Measurements from ENCODE around the gene SF3B3. TPM values are rescaled to one million over a fixed set of nuclear protein-coding genes. Genes with fewer than 3 reads are reported as not detected.

SF3B3 gene
- total RNA-seq, 1 experiment from 2014 or later, result 403 TPM

DNA sequence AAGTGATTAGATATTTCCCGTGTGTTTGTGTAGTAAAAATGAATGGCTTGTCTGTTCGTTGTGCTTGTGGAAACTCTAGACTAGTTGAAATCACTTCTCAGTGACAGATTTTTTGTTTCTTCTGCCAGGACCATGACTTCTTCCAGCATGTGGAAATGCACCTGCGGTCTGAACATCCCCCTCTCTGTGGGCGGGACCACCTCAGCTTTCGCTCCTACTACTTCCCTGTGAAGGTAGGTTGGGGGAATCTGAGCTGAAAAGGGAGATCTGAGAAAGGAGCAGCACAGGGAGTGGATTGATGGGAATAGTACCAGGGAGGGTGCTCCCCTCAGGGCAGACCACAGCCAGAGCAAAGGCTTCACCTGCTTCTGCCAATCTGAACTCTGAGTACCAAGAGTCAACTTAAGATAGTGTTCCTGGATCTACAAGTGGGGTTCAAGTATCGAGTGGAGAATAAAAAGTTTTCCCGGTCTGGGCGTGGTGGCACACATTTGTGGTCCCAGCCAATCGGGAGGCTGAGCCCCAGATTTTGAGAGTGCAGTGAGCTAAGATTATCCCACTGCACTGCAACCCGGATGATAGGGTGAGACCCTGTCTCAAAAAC, 47.5 kb downstream of the SF3B3 start:
- TF ChIP-seq FOSL1 (IDR thresholded peaks at IDR 0.05; ENCODE audit: low read depth) (no peak), SP1 (IDR thresholded peaks at IDR 0.05; ENCODE audit: low read depth) (no peak), RAD21 (IDR thresholded peaks at IDR 0.05; ENCODE audit: low read depth) (no peak), TCF7L2 (IDR thresholded peaks at IDR 0.05; ENCODE audit: borderline replicate concordance, extremely low read depth, insufficient read depth, insufficient read length) (no peak), JUND (IDR thresholded peaks at IDR 0.05) (no peak), SIN3A (IDR thresholded peaks at IDR 0.05; ENCODE audit: low read depth) (no peak), CEBPB (IDR thresholded peaks at IDR 0.05; ENCODE audit: low read depth) (no peak), EZH2phosphoT487 (IDR thresholded peaks at IDR 0.05; ENCODE audit: borderline replicate concordance) (no peak), YY1 (IDR thresholded peaks at IDR 0.05; ENCODE audit: extremely low read depth, insufficient replicate concordance, low read depth, low read length) (no peak), ELF1 (IDR thresholded peaks at IDR 0.05; ENCODE audit: borderline replicate concordance, low read depth) (no peak), EGR1 (IDR thresholded peaks at IDR 0.05; ENCODE audit: low read depth) (no peak), SRF (IDR thresholded peaks at IDR 0.05; ENCODE audit: low read depth) (no peak), ZNF274 (IDR thresholded peaks at IDR 0.05; ENCODE audit: low read depth, low read length) (no peak)
- TF ChIP-seq, protein P1, sequence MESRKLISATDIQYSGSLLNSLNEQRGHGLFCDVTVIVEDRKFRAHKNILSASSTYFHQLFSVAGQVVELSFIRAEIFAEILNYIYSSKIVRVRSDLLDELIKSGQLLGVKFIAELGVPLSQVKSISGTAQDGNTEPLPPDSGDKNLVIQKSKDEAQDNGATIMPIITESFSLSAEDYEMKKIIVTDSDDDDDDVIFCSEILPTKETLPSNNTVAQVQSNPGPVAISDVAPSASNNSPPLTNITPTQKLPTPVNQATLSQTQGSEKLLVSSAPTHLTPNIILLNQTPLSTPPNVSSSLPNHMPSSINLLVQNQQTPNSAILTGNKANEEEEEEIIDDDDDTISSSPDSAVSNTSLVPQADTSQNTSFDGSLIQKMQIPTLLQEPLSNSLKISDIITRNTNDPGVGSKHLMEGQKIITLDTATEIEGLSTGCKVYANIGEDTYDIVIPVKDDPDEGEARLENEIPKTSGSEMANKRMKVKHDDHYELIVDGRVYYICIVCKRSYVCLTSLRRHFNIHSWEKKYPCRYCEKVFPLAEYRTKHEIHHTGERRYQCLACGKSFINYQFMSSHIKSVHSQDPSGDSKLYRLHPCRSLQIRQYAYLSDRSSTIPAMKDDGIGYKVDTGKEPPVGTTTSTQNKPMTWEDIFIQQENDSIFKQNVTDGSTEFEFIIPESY (IDR thresholded peaks at IDR 0.05; ENCODE audit: extremely low read depth, insufficient replicate concordance, low read length), result no peak
- TF ChIP-seq, protein P2, sequence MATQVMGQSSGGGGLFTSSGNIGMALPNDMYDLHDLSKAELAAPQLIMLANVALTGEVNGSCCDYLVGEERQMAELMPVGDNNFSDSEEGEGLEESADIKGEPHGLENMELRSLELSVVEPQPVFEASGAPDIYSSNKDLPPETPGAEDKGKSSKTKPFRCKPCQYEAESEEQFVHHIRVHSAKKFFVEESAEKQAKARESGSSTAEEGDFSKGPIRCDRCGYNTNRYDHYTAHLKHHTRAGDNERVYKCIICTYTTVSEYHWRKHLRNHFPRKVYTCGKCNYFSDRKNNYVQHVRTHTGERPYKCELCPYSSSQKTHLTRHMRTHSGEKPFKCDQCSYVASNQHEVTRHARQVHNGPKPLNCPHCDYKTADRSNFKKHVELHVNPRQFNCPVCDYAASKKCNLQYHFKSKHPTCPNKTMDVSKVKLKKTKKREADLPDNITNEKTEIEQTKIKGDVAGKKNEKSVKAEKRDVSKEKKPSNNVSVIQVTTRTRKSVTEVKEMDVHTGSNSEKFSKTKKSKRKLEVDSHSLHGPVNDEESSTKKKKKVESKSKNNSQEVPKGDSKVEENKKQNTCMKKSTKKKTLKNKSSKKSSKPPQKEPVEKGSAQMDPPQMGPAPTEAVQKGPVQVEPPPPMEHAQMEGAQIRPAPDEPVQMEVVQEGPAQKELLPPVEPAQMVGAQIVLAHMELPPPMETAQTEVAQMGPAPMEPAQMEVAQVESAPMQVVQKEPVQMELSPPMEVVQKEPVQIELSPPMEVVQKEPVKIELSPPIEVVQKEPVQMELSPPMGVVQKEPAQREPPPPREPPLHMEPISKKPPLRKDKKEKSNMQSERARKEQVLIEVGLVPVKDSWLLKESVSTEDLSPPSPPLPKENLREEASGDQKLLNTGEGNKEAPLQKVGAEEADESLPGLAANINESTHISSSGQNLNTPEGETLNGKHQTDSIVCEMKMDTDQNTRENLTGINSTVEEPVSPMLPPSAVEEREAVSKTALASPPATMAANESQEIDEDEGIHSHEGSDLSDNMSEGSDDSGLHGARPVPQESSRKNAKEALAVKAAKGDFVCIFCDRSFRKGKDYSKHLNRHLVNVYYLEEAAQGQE (IDR thresholded peaks at IDR 0.05; ENCODE audit: low read depth), result no peak
- TF ChIP-seq, protein P3, sequence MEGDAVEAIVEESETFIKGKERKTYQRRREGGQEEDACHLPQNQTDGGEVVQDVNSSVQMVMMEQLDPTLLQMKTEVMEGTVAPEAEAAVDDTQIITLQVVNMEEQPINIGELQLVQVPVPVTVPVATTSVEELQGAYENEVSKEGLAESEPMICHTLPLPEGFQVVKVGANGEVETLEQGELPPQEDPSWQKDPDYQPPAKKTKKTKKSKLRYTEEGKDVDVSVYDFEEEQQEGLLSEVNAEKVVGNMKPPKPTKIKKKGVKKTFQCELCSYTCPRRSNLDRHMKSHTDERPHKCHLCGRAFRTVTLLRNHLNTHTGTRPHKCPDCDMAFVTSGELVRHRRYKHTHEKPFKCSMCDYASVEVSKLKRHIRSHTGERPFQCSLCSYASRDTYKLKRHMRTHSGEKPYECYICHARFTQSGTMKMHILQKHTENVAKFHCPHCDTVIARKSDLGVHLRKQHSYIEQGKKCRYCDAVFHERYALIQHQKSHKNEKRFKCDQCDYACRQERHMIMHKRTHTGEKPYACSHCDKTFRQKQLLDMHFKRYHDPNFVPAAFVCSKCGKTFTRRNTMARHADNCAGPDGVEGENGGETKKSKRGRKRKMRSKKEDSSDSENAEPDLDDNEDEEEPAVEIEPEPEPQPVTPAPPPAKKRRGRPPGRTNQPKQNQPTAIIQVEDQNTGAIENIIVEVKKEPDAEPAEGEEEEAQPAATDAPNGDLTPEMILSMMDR (IDR thresholded peaks at IDR 0.05 in 2 of 3, conservative IDR thresholded peaks at IDR 0.05 in 1 of 3; ENCODE audit: borderline replicate concordance in 1 of 3, insufficient read depth in 1 of 3, low read depth in 2 of 3, low read length in 2 of 3), result no peak
- Histone ChIP-seq H3K27me3 (ENCODE audit: insufficient read depth, low read length) (no peaks in the 10 kb centered on the region), H3K4me2 (ENCODE audit: low read length) (no peak overlapping the region), H3K9me2 (ENCODE audit: insufficient read depth) (no peaks in the 10 kb centered on the region), H2AFZ (ENCODE audit: low read depth, low read length, poor library complexity, severe bottlenecking) (no peak overlapping the region), H3K4me1 (ENCODE audit: control insufficient read depth in 1 of 2, insufficient read depth in 2 of 2, low read length in 2 of 2) (peaks cover 0 to 7% of the 10 kb centered on the region in 2 experiments; a peak in 2 of 4 replicates), H3K9me3 (ENCODE audit: control insufficient read depth in 1 of 2, insufficient read depth in 1 of 2, low read depth in 1 of 2, low read length in 2 of 2) (no peaks in the 10 kb centered on the region), H3K36me3 (ENCODE audit: control insufficient read depth in 1 of 2, insufficient read depth in 2 of 2, low read length in 2 of 2) (peaks cover 68 to 84% of the 10 kb centered on the region in 2 experiments), H3K4me3 (replicated peaks in 1 of 2; ENCODE audit: low read depth in 1 of 2, low read length in 2 of 2) (no peak overlapping the region), H4K20me1 (ENCODE audit: insufficient read depth) (peaks cover 17% of the 10 kb centered on the region; the same call in 1 of the 2 replicates), H3K9ac (ENCODE audit: low read length) (no peak overlapping the region), H3K27ac (ENCODE audit: low read depth, low read length) (no peak overlapping the region), H3K79me2 (ENCODE audit: insufficient read depth, low read length) (peaks cover 56% of the 10 kb centered on the region; the same call in 1 of the 2 replicates)
- no TSS peak for BruUV-seq (replicated peaks)
- POLR2A ChIA-PET, result no interaction called here
- DNase-seq (ENCODE audit: low read depth, low spot score), result no peak
- ATAC-seq, result no peak
- RAD21 ChIA-PET (ENCODE audit: low non-redundant PET in 1 of 2, low total read pairs in 2 of 2, uncharacterized antibody in 2 of 2, unreplicated experiment in 2 of 2), result no interaction called here
- intact Hi-C loops (cut with micrococcal nuclease), result no loop called here
- CTCF ChIA-PET, result no interaction called here
